SK-N-SH treated with all-trans-retinoic acid at 6 μM for 48 hours (cell line): ENCODE measurements around the gene OVOL2.

Source experiments
- ATAC-seq: fragments of 200-7000 bp; cut with Tn5 transposase; 3 replicates; pipeline ENCODE4 v1.9.1; 2020; ENCODE audit warnings: mild to moderate bottlenecking, moderate library complexity
- ARNTL ChIP-seq: fragments of 450-650 bp; formaldehyde crosslinking; IDR thresholded peaks from 2 replicates; pipeline ENCODE4 v1.5.0; 2020; ENCODE audit warnings: low read depth, mild to moderate bottlenecking, moderate library complexity, borderline replicate concordance
- CSDC2 ChIP-seq: fragments of 250-450 bp; sonication (Bioruptor Pico); IDR thresholded peaks from 2 replicates; pipeline ENCODE4 v1.5.0; 2020; ENCODE audit warnings: mild to moderate bottlenecking, moderate library complexity
- GLIS3 ChIP-seq: fragments of 250-450 bp; sonication (Bioruptor Pico); IDR thresholded peaks from 2 replicates; pipeline ENCODE4 v1.5.0; 2020; ENCODE audit warnings: mild to moderate bottlenecking, moderate library complexity
- RARB ChIP-seq: fragments of 250-450 bp; sonication (Bioruptor Pico); IDR thresholded peaks from 2 replicates; pipeline ENCODE4 v1.8.0; 2021; ENCODE audit warnings: mild to moderate bottlenecking, moderate library complexity
- SNAI2 ChIP-seq: fragments of 250-450 bp; sonication (Bioruptor Pico); IDR thresholded peaks from 2 replicates; pipeline ENCODE4 v1.5.0; 2020; ENCODE audit warnings: mild to moderate bottlenecking, moderate library complexity
- TCF4 ChIP-seq: fragments of 250-450 bp; sonication (Bioruptor Pico); IDR thresholded peaks from 2 replicates; pipeline ENCODE4 v1.8.0; 2021; ENCODE audit warnings: mild to moderate bottlenecking, moderate library complexity, borderline replicate concordance
- TOX ChIP-seq: fragments of 250-450 bp; sonication (Bioruptor Pico); IDR thresholded peaks from 2 replicates; pipeline ENCODE4 v1.8.0; 2021; ENCODE audit warnings: mild to moderate bottlenecking, moderate library complexity, borderline replicate concordance
- ZC3H10 ChIP-seq: fragments of 250-450 bp; sonication (Bioruptor Pico); IDR thresholded peaks from 2 replicates; pipeline ENCODE4 v1.5.1; 2021; ENCODE audit warnings: mild to moderate bottlenecking, moderate library complexity
- ZFP3 ChIP-seq: fragments of 250-450 bp; sonication (Bioruptor Pico); IDR thresholded peaks from 2 replicates; pipeline ENCODE4 v1.5.0; 2020; ENCODE audit warnings: mild to moderate bottlenecking, moderate library complexity
- ZFP30 ChIP-seq: fragments of 450-650 bp; formaldehyde crosslinking; IDR thresholded peaks from 2 replicates; pipeline ENCODE4 v1.5.0; 2022; ENCODE audit warnings: mild to moderate bottlenecking, moderate library complexity
- ZNF70 ChIP-seq: fragments of 450-650 bp; formaldehyde crosslinking; IDR thresholded peaks from 2 replicates; pipeline ENCODE4 v1.5.0; 2020; ENCODE audit warnings: mild to moderate bottlenecking, moderate library complexity
- ZNF8 ChIP-seq: fragments of 450-650 bp; formaldehyde crosslinking; IDR thresholded peaks from 2 replicates; pipeline ENCODE4 v1.5.0; 2020; ENCODE audit warnings: mild to moderate bottlenecking, moderate library complexity
- TF ChIP-seq, protein P1 (sequence below): fragments of 250-450 bp; sonication (Bioruptor Pico); IDR thresholded peaks from 2 replicates; pipeline ENCODE4 v1.5.1; 2020; ENCODE audit warnings: low read depth, mild to moderate bottlenecking, moderate library complexity
- TF ChIP-seq, protein P2 (sequence below): fragments of 250-450 bp; sonication (Bioruptor Pico); IDR thresholded peaks from 2 replicates; pipeline ENCODE4 v1.5.0; 2020; ENCODE audit warnings: mild to moderate bottlenecking, moderate library complexity
- TF ChIP-seq, protein P3 (sequence below): fragments of 250-450 bp; sonication (Bioruptor Pico); IDR thresholded peaks from 2 replicates; pipeline ENCODE4 v1.8.0; 2020; ENCODE audit warnings: mild to moderate bottlenecking, moderate library complexity, borderline replicate concordance
- TF ChIP-seq, protein P4 (sequence below): fragments of 250-450 bp; sonication (Bioruptor Pico); IDR thresholded peaks from 2 replicates; pipeline ENCODE4 v1.5.1; 2021; ENCODE audit warnings: mild to moderate bottlenecking, moderate library complexity

OVOL2 gene

DNA sequence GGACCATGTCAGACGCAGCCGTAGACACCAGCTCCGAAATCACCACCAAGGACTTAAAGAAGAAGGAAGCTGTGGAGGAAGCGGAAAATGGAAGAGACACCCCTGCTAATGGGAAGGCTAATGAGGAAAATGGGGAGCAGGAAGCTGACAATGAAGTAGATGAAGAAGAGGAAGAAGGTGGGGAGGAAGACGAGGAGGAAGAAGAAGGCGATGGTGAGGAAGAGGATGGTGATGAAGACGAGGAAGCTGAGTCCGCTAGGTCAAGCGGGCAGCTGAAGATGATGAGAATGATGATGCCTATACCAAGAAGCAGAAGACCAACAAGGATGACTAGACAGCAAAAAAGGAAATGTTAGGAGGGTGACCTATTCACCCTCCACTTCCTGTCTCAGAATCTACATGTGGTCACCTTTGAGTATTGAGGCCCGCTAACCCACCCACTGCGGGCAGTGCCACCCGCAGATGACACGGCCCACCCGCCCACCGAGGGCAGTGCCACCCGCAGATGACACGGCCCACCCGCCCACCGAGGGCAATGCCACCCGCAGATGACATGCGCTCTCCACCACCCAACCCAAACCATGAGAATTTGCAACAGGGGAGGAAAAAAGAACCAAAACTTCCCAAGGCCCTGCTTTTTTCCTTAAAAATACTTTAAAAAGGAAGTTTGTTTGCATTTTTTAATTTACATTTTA is 45.6 kb downstream of the OVOL2 start:
- no peak for TF ChIP-seq SNAI2 (CRISPR knock-in tag)
- TF ChIP-seq GLIS3 (CRISPR knock-in tag), result no peak
- TF ChIP-seq TCF4 (CRISPR knock-in tag), result no peak
- TF ChIP-seq, protein P1, sequence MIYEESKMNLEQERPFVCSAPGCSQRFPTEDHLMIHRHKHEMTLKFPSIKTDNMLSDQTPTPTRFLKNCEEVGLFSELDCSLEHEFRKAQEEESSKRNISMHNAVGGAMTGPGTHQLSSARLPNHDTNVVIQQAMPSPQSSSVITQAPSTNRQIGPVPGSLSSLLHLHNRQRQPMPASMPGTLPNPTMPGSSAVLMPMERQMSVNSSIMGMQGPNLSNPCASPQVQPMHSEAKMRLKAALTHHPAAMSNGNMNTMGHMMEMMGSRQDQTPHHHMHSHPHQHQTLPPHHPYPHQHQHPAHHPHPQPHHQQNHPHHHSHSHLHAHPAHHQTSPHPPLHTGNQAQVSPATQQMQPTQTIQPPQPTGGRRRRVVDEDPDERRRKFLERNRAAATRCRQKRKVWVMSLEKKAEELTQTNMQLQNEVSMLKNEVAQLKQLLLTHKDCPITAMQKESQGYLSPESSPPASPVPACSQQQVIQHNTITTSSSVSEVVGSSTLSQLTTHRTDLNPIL (CRISPR knock-in tag), result no peak
- TF ChIP-seq, protein P2, sequence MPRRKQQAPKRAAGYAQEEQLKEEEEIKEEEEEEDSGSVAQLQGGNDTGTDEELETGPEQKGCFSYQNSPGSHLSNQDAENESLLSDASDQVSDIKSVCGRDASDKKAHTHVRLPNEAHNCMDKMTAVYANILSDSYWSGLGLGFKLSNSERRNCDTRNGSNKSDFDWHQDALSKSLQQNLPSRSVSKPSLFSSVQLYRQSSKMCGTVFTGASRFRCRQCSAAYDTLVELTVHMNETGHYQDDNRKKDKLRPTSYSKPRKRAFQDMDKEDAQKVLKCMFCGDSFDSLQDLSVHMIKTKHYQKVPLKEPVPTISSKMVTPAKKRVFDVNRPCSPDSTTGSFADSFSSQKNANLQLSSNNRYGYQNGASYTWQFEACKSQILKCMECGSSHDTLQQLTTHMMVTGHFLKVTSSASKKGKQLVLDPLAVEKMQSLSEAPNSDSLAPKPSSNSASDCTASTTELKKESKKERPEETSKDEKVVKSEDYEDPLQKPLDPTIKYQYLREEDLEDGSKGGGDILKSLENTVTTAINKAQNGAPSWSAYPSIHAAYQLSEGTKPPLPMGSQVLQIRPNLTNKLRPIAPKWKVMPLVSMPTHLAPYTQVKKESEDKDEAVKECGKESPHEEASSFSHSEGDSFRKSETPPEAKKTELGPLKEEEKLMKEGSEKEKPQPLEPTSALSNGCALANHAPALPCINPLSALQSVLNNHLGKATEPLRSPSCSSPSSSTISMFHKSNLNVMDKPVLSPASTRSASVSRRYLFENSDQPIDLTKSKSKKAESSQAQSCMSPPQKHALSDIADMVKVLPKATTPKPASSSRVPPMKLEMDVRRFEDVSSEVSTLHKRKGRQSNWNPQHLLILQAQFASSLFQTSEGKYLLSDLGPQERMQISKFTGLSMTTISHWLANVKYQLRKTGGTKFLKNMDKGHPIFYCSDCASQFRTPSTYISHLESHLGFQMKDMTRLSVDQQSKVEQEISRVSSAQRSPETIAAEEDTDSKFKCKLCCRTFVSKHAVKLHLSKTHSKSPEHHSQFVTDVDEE (CRISPR knock-in tag), result no peak
- no peak for ATAC-seq

DNA sequence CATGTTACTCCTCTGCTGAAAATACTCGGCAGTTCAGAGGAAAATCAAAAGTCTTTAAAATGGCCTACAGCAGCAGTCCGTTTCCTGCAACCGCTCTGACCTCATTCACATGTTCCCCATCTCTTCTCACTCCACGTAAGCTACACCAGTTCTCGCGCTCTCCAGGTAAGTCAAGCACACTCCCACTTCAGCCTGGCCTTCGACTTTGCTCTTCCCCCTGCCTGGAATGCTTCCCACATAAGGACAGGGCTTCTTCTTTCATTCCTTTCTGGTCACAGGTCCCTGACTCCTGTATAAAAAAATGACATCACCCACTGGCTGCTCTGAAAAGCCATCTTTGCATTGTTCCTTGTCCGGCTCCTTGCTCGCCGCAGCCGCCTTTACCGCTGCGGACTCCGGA is 46.2 kb downstream of the OVOL2 start:
- no peak for ATAC-seq
- no peak for TF ChIP-seq ZFP3 (CRISPR knock-in tag)
- TF ChIP-seq, protein P2 (CRISPR knock-in tag), result no peak

DNA sequence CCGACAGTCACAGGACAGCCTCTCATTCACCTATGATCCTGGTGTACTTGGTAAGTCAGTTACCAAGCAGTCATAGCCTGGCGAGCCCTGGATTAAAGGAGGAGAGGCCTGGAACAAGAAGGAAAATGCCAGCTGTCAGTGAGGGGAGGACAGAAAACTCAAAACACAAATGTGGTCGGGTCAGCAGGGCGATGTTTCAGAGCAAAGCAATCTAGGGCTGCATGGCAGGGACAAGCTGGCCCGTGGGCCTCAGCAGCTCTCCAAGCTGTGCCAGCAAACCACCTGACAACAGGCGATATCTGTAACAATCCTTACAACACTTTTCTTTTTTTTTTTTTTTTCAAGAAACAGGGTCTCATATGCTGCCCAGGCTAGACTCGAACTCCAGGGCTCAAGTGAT is 48.6 kb downstream of the OVOL2 start:
- ATAC-seq, result no peak
- TF ChIP-seq RARB (CRISPR knock-in tag) (no peak), ZNF8 (CRISPR knock-in tag) (no peak), ZNF70 (CRISPR knock-in tag) (no peak), ZC3H10 (CRISPR knock-in tag) (no peak), ARNTL (CRISPR knock-in tag) (no peak), CSDC2 (no peak)
- TF ChIP-seq, protein P3, sequence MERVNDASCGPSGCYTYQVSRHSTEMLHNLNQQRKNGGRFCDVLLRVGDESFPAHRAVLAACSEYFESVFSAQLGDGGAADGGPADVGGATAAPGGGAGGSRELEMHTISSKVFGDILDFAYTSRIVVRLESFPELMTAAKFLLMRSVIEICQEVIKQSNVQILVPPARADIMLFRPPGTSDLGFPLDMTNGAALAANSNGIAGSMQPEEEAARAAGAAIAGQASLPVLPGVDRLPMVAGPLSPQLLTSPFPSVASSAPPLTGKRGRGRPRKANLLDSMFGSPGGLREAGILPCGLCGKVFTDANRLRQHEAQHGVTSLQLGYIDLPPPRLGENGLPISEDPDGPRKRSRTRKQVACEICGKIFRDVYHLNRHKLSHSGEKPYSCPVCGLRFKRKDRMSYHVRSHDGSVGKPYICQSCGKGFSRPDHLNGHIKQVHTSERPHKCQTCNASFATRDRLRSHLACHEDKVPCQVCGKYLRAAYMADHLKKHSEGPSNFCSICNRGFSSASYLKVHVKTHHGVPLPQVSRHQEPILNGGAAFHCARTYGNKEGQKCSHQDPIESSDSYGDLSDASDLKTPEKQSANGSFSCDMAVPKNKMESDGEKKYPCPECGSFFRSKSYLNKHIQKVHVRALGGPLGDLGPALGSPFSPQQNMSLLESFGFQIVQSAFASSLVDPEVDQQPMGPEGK (CRISPR knock-in tag), result no peak
- TF ChIP-seq, protein P4, sequence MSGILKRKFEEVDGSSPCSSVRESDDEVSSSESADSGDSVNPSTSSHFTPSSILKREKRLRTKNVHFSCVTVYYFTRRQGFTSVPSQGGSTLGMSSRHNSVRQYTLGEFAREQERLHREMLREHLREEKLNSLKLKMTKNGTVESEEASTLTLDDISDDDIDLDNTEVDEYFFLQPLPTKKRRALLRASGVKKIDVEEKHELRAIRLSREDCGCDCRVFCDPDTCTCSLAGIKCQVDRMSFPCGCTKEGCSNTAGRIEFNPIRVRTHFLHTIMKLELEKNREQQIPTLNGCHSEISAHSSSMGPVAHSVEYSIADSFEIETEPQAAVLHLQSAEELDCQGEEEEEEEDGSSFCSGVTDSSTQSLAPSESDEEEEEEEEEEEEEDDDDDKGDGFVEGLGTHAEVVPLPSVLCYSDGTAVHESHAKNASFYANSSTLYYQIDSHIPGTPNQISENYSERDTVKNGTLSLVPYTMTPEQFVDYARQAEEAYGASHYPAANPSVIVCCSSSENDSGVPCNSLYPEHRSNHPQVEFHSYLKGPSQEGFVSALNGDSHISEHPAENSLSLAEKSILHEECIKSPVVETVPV (CRISPR knock-in tag), result no peak

DNA sequence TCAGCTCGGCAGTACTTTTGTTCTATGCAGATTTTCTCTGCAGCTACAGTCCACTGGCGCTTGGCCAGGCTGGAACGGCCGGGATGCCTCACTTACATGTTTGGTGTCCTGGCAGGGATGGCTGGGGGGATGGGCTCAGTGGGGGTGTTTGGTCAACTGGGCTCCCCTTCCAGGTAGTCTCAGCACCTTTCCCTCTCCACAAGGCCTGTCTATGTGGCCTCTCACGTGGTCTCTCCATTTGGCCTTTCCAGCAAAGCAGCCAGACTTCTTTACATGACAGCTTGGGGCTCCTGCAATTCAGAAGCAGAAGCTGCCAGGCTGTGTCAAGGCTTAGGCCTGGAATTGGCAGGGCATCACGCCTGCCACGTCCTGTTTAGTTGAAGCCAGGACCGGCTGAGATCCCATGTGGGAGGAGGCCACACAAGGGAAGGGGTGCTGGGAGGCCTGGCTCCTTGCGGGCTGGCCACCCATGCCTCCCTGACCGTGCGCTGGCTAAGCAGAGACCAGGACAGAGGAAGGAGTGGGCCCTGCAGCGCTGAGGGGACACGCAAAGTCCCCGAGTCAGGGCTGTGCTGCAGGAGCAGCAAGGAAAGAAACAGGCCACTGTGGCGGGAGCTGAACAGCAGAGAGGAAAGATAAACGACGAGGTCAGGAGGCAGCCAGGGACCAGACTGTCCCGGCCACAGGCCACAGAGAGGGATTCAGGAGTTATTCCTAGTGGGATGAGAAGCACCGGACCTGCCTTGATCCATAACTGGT is 50.0 kb downstream of the OVOL2 start:
- TF ChIP-seq, protein P2 (CRISPR knock-in tag), result no peak
- no peak for TF ChIP-seq ZFP30 (CRISPR knock-in tag)
- TF ChIP-seq, protein P3 (CRISPR knock-in tag), result no peak
- no peak for TF ChIP-seq TOX (CRISPR knock-in tag)
- TF ChIP-seq, all 23 proteins: peak for 0
- no peak for ATAC-seq
